GM23338 (cell line): ENCODE data around the gene ST8SIA6.

Experiments used
- EZH2 ChIP-seq: fragments of 200-600 bp; sonication (generic); IDR thresholded peaks from one replicate; pipeline ENCODE4 v1.8.0; 2017; ENCODE audit warnings: antibody characterized with exemption, mild to moderate bottlenecking, low read depth; ENCODE audit not compliant: unreplicated experiment
- POLR2AphosphoS5 ChIP-seq: IDR thresholded peaks from 2 replicates; pipeline ENCODE4 v1.6.1; 2016; ENCODE audit warnings: antibody characterized with exemption, low read depth
- TF ChIP-seq, protein P1 (sequence below), 2 experiments: fragments of 200-600 bp in 1 of 2; sonication (generic) in 1 of 2; conservative IDR thresholded peaks; 2 replicates each; pipeline versions ENCODE4 v1.5.1 to v1.6.1; 2016 to 2017; ENCODE audit warnings: antibody characterized with exemption in 2 of 2, low read depth in 2 of 2, mild to moderate bottlenecking in 2 of 2, moderate library complexity in 1 of 2

- TF ChIP-seq POLR2AphosphoS5 (no peak), EZH2 (no peak)
- TF ChIP-seq, protein P1, sequence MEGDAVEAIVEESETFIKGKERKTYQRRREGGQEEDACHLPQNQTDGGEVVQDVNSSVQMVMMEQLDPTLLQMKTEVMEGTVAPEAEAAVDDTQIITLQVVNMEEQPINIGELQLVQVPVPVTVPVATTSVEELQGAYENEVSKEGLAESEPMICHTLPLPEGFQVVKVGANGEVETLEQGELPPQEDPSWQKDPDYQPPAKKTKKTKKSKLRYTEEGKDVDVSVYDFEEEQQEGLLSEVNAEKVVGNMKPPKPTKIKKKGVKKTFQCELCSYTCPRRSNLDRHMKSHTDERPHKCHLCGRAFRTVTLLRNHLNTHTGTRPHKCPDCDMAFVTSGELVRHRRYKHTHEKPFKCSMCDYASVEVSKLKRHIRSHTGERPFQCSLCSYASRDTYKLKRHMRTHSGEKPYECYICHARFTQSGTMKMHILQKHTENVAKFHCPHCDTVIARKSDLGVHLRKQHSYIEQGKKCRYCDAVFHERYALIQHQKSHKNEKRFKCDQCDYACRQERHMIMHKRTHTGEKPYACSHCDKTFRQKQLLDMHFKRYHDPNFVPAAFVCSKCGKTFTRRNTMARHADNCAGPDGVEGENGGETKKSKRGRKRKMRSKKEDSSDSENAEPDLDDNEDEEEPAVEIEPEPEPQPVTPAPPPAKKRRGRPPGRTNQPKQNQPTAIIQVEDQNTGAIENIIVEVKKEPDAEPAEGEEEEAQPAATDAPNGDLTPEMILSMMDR (conservative IDR thresholded peaks at IDR 0.05; ENCODE audit: low read depth in 2 of 2), result no peak
Observed at GRCh38 chr10:17456032-17456548, 1.7 kb upstream of the ST8SIA6 start.
